Common myeloid progenitor, CD34-positive (primary cell): ENCODE data around the gene SLCO3A1.
A peak's percentile ranks its signal among the peaks of the same experiment; 100 is the strongest.

Experiments
- CTCF ChIA-PET: fragments of 350-600 bp; sonication (Branson Sonifier 250); formaldehyde crosslinking; loops from one replicate; lab custom pipeline; 2021; ENCODE audit warnings: antibody characterized with exemption; lab: Charles Lee
- POLR2A ChIA-PET: fragments of 350-600 bp; sonication (Branson Sonifier 250); formaldehyde crosslinking; loops from one replicate; lab custom pipeline; 2021; ENCODE audit warnings: antibody characterized with exemption; lab: Charles Lee
- DNase-seq, 3 donors: peaks; one replicate each; pipeline versions ENCODE4 v3.0.0 to v3.0.0-alpha.2; 2013
- H3K27ac ChIP-seq, 2 experiments: 1 replicate in 1 of 2; 2 replicates in 1 of 2; pipeline ENCODE4 v1.7.0; 2013; ENCODE audit warnings: inconsistent platforms in 2 of 2, low read length in 2 of 2, mild to moderate bottlenecking in 2 of 2, low read depth in 1 of 2, moderate library complexity in 1 of 2; ENCODE audit not compliant: severe bottlenecking in 2 of 2, insufficient read depth in 1 of 2, poor library complexity in 1 of 2
- H3K27me3 ChIP-seq, 5 experiments: replicated peaks in 2 of 5; 1 replicate in 3 of 5; 2 replicates in 2 of 5; pipeline versions ENCODE4 v1.6.1 to v1.7.0; 2013; ENCODE audit warnings: low read length in 4 of 5, mild to moderate bottlenecking in 2 of 5, moderate library complexity in 2 of 5, inconsistent platforms in 1 of 5; ENCODE audit not compliant: insufficient read depth in 5 of 5, control insufficient read depth in 4 of 5
- H3K36me3 ChIP-seq, 4 experiments: 1 replicate in 2 of 4; 2 replicates in 2 of 4; pipeline versions ENCODE4 v1.6.1 to v1.7.0; 2013; ENCODE audit warnings: low read length in 3 of 4, control low read depth in 1 of 4, mild to moderate bottlenecking in 1 of 4; ENCODE audit not compliant: control insufficient read depth in 4 of 4, insufficient read depth in 4 of 4
- H3K4me1 ChIP-seq, 4 experiments: 1 replicate in 3 of 4; 2 replicates in 1 of 4; pipeline versions ENCODE4 v1.6.1 to v1.7.1; 2013; ENCODE audit warnings: low read length in 3 of 4, mild to moderate bottlenecking in 3 of 4, control low read depth in 1 of 4, inconsistent platforms in 1 of 4, moderate library complexity in 1 of 4; ENCODE audit not compliant: control insufficient read depth in 4 of 4, insufficient read depth in 4 of 4; ENCODE audit errors: control extremely low read depth in 1 of 4
- H3K4me3 ChIP-seq, 7 experiments: 1 replicate in 4 of 7; 2 replicates in 3 of 7; pipeline versions ENCODE4 v1.5.1 to v1.7.0; 2013; ENCODE audit warnings: mild to moderate bottlenecking in 7 of 7, low read length in 6 of 7, moderate library complexity in 6 of 7, inconsistent platforms in 2 of 7, low read depth in 2 of 7, control low read depth in 1 of 7; ENCODE audit not compliant: insufficient read depth in 4 of 7, control insufficient read depth in 1 of 7; ENCODE audit errors: extremely low read depth in 1 of 7
- H3K9me3 ChIP-seq, 5 experiments: 1 replicate in 4 of 5; 2 replicates in 1 of 5; pipeline versions ENCODE4 v1.6.1 to v1.7.1; 2013; ENCODE audit warnings: low read length in 4 of 5, mild to moderate bottlenecking in 2 of 5, inconsistent platforms in 1 of 5, low read depth in 1 of 5, moderate library complexity in 1 of 5; ENCODE audit not compliant: control insufficient read depth in 4 of 5, insufficient read depth in 2 of 5; ENCODE audit errors: control extremely low read depth in 1 of 5
- WGBS: methylation state at CpG from one replicate; pipeline ENCODE4 v1.1.5; 2013; ENCODE audit not compliant: insufficient coverage; 5-methylcytosine and 5-hydroxymethylcytosine counted together

Gene SLCO3A1

DNA sequence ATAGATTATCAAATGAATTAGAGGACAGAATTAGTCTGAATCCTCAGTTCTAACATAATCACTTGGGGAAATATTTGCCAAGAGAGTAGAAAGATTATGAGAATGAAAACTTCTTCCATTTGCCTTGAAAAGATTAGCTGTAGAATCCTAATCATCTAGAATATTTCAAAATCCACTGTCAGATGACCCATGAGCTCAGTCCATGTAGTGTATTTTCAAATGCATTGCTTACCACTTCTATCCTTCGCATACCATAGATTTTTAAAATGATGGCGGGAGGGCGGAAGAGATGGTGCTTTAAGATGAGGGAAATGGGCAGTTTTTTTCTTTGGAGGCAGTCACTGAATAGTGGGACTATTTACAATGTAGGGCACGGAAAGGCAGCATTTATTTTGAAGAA lies 136.3 kb downstream of the SLCO3A1 start:
- DNase-seq = no peak
- POLR2A ChIA-PET = no interaction called here
- Histone ChIP-seq H3K36me3 (peaks cover 0 to 2% (median 0%) of the 10 kb centered on the region in 4 experiments), H3K27ac (no peak overlapping the region), H3K9me3 (no peaks in the 10 kb centered on the region), H3K27me3 (no peaks in the 10 kb centered on the region), H3K4me1 (peaks cover 0 to 16% (median 12%) of the 10 kb centered on the region in 4 experiments), H3K4me3 (no peak overlapping the region)
- 100% methylated on average over 2 of the region's 4 CpGs for WGBS
- CTCF ChIA-PET = no interaction called here

DNA sequence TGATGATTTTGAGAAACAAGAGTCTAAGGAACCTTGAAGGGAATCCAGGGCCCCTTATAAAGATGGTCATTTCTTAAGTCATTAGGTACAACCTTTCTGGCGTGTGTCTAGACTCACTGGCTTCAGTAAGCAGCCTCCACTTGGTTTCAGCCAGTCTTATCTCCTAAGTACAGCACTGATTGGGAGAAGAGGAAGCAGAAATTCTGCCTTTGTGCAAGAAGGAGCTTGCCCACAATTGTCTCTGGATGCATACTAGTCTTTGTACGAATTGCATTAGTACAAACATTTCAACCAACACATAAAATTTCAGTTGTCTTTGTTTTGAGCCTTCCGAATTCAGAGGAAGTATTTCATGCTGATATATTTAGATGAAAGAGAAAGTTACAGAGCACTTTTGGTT lies 139.4 kb downstream of the SLCO3A1 start:
- DNase-seq = peak; percentile 22 to 78 (median 50)
- Histone ChIP-seq H3K4me3 (peak overlapping the region in 1 of 7 experiments; percentile 40), H3K4me1 (peaks cover 0 to 16% (median 12%) of the 10 kb centered on the region in 4 experiments), H3K27me3 (no peaks in the 10 kb centered on the region), H3K27ac (no peak overlapping the region), H3K36me3 (peaks cover 0 to 3% (median 0%) of the 10 kb centered on the region in 4 experiments), H3K9me3 (no peaks in the 10 kb centered on the region)
- ChIA-PET POLR2A (no interaction called here), CTCF (no interaction called here)
- WGBS = 14% methylated on average over 1 of the region's 3 CpGs

DNA sequence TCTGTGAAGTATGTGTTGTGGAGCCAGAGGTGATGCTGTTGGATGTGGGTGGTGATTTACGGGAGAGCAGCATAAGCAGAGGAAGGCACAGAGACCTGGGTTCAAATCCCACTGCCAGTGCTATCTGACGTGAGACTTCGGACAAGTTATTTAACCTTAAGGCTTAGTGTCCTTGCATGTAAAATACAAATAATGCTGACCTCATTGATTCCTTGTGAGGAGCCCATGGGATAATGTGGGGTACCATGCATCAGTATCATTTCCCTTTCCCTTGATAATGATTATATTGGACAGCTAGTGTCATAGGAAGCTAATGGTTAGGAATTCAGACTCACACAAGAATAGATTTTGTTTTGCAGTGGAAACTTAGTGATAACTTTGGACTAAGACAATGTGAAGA lies 141.6 kb downstream of the SLCO3A1 start:
- H3K4me3 ChIP-seq = no peak overlapping the region
- ChIA-PET CTCF (interaction anchor here (1.3 kb wide), 1 partner anchor 24 kb away, joined by 3 read pairs; no protein-coding TSS in a partner anchor), POLR2A (interaction anchor here (1.6 kb wide), 1 partner anchor 11 kb away, joined by 7 read pairs; no protein-coding TSS in a partner anchor)
- H3K4me1 ChIP-seq = peaks cover 0 to 16% (median 12%) of the 10 kb centered on the region in 4 experiments
- no peaks in the 10 kb centered on the region for H3K9me3 ChIP-seq
- H3K27me3 ChIP-seq = no peaks in the 10 kb centered on the region
- H3K36me3 ChIP-seq = peaks cover 0 to 3% (median 0%) of the 10 kb centered on the region in 4 experiments
- DNase-seq = no peak
- no peak overlapping the region for H3K27ac ChIP-seq
- 100% methylated on average over 3 of the region's 3 CpGs for WGBS

DNA sequence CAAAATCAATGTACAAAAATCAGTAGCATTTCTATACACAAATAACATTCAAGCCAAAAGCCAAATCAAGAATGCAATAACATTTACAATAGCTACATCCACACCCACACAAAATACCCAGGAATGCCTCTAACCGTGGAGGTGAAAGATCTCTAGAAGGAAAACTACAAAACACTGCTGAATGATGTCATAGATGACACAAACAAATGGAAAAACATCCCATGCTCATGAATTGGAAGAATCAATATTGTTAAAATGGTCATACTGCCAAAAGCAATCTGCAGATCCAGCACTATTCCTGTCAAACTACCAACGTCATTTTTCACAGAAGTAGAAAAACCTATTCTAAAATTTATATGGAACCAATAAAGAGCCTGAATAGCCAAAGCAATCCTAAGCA lies 143.7 kb downstream of the SLCO3A1 start:
- ChIA-PET CTCF (interaction anchor here (0.8 to 1.4 kb wide), 2 partner anchors 13 to 80 kb away, joined by 3 to 4 read pairs; no protein-coding TSS in a partner anchor), POLR2A (no interaction called here)
- Histone ChIP-seq H3K27ac (no peak overlapping the region), H3K4me1 (peaks cover 0 to 16% (median 12%) of the 10 kb centered on the region in 4 experiments), H3K36me3 (peaks cover 0 to 3% (median 0%) of the 10 kb centered on the region in 4 experiments), H3K27me3 (no peaks in the 10 kb centered on the region), H3K4me3 (no peak overlapping the region), H3K9me3 (no peaks in the 10 kb centered on the region)
- WGBS = no CpG with 5 or more reads among the region's 2 CpGs
- no peak for DNase-seq

DNA sequence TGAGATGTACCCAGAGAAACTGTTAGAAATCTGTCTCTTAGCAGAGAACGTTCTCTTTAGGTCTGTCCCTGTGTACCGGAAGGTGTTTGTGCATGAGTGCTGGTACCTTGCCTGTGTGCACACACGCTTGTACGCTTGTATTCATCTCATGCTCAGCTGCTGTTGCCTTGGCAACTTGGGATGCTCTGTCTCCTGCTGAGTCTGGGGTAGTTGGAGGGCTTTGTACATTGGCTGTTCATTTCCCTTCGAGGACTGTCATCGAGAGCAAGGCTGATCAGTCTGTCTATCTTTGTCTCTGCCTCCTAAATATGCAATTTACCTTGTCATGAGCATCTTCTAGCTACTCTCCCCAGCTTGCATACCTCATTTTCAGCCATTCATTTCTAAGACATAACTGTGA lies 147.2 kb downstream of the SLCO3A1 start:
- no peak for DNase-seq
- WGBS = 97% methylated on average over 6 of the region's 6 CpGs
- Histone ChIP-seq H3K4me3 (no peak overlapping the region), H3K4me1 (no peaks in the 10 kb centered on the region), H3K27ac (no peak overlapping the region), H3K9me3 (no peaks in the 10 kb centered on the region), H3K36me3 (no peaks in the 10 kb centered on the region), H3K27me3 (no peaks in the 10 kb centered on the region)
- CTCF ChIA-PET = interaction anchor here (1.0 kb wide), 1 partner anchor 10 kb away, joined by 4 read pairs; no protein-coding TSS in a partner anchor
- POLR2A ChIA-PET = no interaction called here

DNA sequence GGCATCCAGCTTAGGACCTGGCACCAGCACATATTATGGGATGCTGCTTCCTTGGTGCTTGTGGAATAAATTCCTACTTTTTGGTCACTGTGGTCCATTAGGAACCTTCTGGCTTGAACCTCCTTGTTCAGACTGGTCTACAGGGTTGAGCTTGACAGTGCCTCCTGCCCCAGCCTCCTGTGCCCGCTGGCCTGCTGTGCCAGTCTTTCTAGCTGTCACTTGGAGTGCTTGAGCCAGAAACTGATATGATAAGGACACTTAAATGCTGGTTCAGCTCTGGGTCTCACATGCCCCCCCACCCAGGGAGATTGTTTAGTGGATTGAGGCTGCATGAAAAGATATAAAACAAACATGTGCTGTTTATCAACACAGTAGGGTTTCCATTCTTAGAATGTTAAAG lies 147.8 kb downstream of the SLCO3A1 start:
- Histone ChIP-seq H3K9me3 (no peaks in the 10 kb centered on the region), H3K27ac (no peak overlapping the region), H3K36me3 (no peaks in the 10 kb centered on the region), H3K4me1 (no peaks in the 10 kb centered on the region), H3K4me3 (no peak overlapping the region), H3K27me3 (no peaks in the 10 kb centered on the region)
- DNase-seq = no peak
- 100% methylated on average over 1 of the region's 1 CpG for WGBS
- CTCF ChIA-PET = interaction anchor here (1.0 kb wide), 1 partner anchor 10 kb away, joined by 4 read pairs; no protein-coding TSS in a partner anchor
- POLR2A ChIA-PET = no interaction called here

DNA sequence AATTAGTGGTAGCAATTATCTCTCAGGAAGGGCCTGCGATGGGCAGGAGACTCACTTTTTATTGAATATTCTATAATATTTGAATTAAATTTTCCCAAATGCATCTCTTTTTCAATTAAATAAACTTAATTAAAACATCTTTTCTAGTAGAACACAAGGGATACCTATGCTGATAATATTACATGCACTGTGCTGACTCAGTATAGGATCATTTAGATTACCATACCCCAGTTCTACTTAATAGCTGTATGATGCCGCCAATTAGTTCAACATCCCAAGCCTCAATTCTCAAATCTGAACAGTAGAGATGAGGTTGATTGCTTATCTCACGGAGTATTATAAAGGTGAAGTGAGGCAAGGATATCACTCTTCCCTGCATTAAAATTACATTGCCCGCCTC lies 149.2 kb downstream of the SLCO3A1 start:
- H3K36me3 ChIP-seq = no peaks in the 10 kb centered on the region
- POLR2A ChIA-PET = no interaction called here
- no peaks in the 10 kb centered on the region for H3K9me3 ChIP-seq
- no peak overlapping the region for H3K4me3 ChIP-seq
- DNase-seq = no peak
- CTCF ChIA-PET = interaction anchor here (1.3 kb wide), 1 partner anchor 11 kb away, joined by 3 read pairs; no protein-coding TSS in a partner anchor
- no peaks in the 10 kb centered on the region for H3K4me1 ChIP-seq
- H3K27me3 ChIP-seq = no peaks in the 10 kb centered on the region
- WGBS = no CpG with 5 or more reads among the region's 4 CpGs
- H3K27ac ChIP-seq = no peak overlapping the region
